Transverse colon (tissue), 4 donors: ENCODE data around the gene CCDC178. TPM values are rescaled to one million over a fixed set of nuclear protein-coding genes. Genes with fewer than 3 reads are reported as not detected.

Experiments
- DNase-seq: peaks from one replicate; pipeline ENCODE4 v3.0.0-alpha.2; 2019
- H3K27ac ChIP-seq, 4 donors: fragments of 200-600 bp; sonication (generic); 2 replicates each; pipeline ENCODE4 v1.5.1; 2016 to 2018; ENCODE audit warnings: inconsistent platforms in 4 of 4
- H3K27me3 ChIP-seq: fragments of 200-600 bp; sonication (generic); 2 replicates; pipeline ENCODE4 v1.5.1; 2017; ENCODE audit warnings: inconsistent platforms
- H3K36me3 ChIP-seq, 4 donors: fragments of 200-600 bp; sonication (generic); 2 replicates each; pipeline ENCODE4 v1.5.1; 2017 to 2019; ENCODE audit warnings: inconsistent platforms in 4 of 4
- H3K4me1 ChIP-seq, 4 donors: fragments of 200-600 bp; sonication (generic); 2 replicates each; pipeline ENCODE4 v1.5.1; 2017 to 2020; ENCODE audit warnings: inconsistent platforms in 4 of 4
- H3K4me3 ChIP-seq, 4 donors: fragments of 200-600 bp; sonication (generic); 1 replicate in 1 of 4; 2 replicates in 3 of 4; pipeline versions ENCODE4 v1.5.1 to v1.6.1; 2017 to 2019; ENCODE audit warnings: inconsistent platforms in 4 of 4
- H3K9me3 ChIP-seq, 2 donors: fragments of 200-600 bp; sonication (generic); 2 replicates each; pipeline ENCODE4 v1.5.1; 2017 to 2019; ENCODE audit warnings: inconsistent platforms in 2 of 2
- CTCF ChIP-seq, 5 experiments: fragments of 200-600 bp in 3 of 5; fragments of 450-650 bp in 2 of 5; sonication (generic) in 3 of 5; IDR thresholded peaks; 1 replicate in 2 of 5; 2 replicates in 3 of 5; pipeline ENCODE4 v1.5.1; 2016 to 2017; ENCODE audit warnings: antibody characterized with exemption in 5 of 5, inconsistent platforms in 3 of 5, mild to moderate bottlenecking in 2 of 5, moderate library complexity in 1 of 5
- EP300 ChIP-seq: sonication (generic); formaldehyde crosslinking; IDR thresholded peaks from one replicate; pipeline ENCODE4 v1.6.1; 2017; ENCODE audit warnings: antibody characterized with exemption, low read depth
- POLR2A ChIP-seq: fragments of 450-650 bp; IDR thresholded peaks from one replicate; pipeline ENCODE4 v1.6.1; 2016; ENCODE audit warnings: antibody characterized with exemption, mild to moderate bottlenecking, moderate library complexity
- POLR2AphosphoS5 ChIP-seq, 3 donors: sonication (generic); formaldehyde crosslinking; IDR thresholded peaks; one replicate each; pipeline ENCODE4 v1.6.1; 2016; ENCODE audit warnings: antibody characterized with exemption in 3 of 3
- WGBS, 2 donors: methylation state at CpG; one replicate each; pipeline ENCODE4 v1.1.5; 2018; ENCODE audit warnings: low coverage in 1 of 2; 5-methylcytosine and 5-hydroxymethylcytosine counted together
- in situ Hi-C, 4 donors: fragments of 200-750 bp; cut with MboI; loops; one replicate each; pipeline versions ENCODE4 v1.15.0 to v1.15.1; 2017; ENCODE audit warnings: low sequenced_read_pairs in 3 of 4, low pct_ligation_motif_present in 1 of 4, low pct_unique_long_range_greater_than_20kb in 1 of 4
- intact Hi-C: fragments of 100-400 bp; cut with DNase I; formaldehyde crosslinking; loops from one replicate; pipeline ENCODE4 v1.15.1; 2023; ENCODE audit warnings: low total_unique reads
- total RNA-seq, 4 donors: library from RNA; depleted of rRNA; stranded (reverse); fragments of >200 nt; gene quantifications; one replicate each; pipeline ENCODE4 v1.1.0, GENCODE V29; 2016

CCDC178 gene
- total RNA-seq, 4 donors from 2014 or later: 131 TPM; not detected in 3

- Histone ChIP-seq H3K4me3 (no peak overlapping the region), H3K27ac (no peak overlapping the region), H3K36me3 (no peaks in the 10 kb centered on the region), H3K4me1 (peaks cover 0 to 12% (median 5%) of the 10 kb centered on the region in 4 donors), H3K27me3 (no peaks in the 10 kb centered on the region), H3K9me3 (no peaks in the 10 kb centered on the region)
- WGBS, 2 donors: 47% methylated on average over 1 of the region's 1 CpG; no CpG with 5 or more reads in 1 of the 2 donors
- in situ Hi-C loops (no loop called here), intact Hi-C loops (no loop called here)
- no peak for DNase-seq
- TF ChIP-seq POLR2A: no peak
- no peak for TF ChIP-seq EP300
- no peak for TF ChIP-seq POLR2AphosphoS5 (IDR thresholded peaks at IDR 0.05)
- no peak for TF ChIP-seq CTCF (IDR thresholded peaks at IDR 0.05)
Observed at GRCh38 chr18:33113416-33113815, 327.1 kb downstream of the CCDC178 start.

DNA sequence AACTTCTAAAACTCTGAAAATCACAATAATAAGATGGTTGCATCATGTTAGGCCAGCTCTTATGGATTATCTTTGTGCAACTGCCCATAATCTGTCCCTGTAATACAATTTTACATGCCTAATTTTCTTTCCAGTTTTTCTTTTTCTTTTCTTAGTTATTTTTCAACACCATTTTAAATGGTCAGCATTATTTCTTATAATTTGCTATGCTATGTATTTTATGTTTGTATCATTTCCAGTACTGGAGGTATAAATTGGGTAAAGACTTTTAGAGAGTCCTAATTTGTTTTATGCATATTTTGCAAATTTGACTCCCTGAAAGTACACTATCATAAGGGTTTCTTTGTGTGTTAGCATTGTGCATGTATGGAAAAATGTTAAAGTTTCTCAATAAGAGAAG lies 333.0 kb downstream of the CCDC178 start:
- H3K36me3 ChIP-seq: no peaks in the 10 kb centered on the region
- DNase-seq: no peak
- TF ChIP-seq POLR2AphosphoS5 (IDR thresholded peaks at IDR 0.05) (no peak), CTCF (IDR thresholded peaks at IDR 0.05) (no peak)
- no peak overlapping the region for H3K27ac ChIP-seq
- in situ Hi-C loops (no loop called here), intact Hi-C loops (no loop called here)
- H3K9me3 ChIP-seq: no peaks in the 10 kb centered on the region
- H3K27me3 ChIP-seq: no peaks in the 10 kb centered on the region
- H3K4me3 ChIP-seq: no peak overlapping the region
- H3K4me1 ChIP-seq: no peaks in the 10 kb centered on the region

GRCh38 chr18:33101316-33101715 lies 339.2 kb downstream of the CCDC178 start:
- Histone ChIP-seq H3K4me1 (no peaks in the 10 kb centered on the region), H3K27me3 (no peaks in the 10 kb centered on the region), H3K27ac (no peak overlapping the region), H3K36me3 (no peaks in the 10 kb centered on the region), H3K4me3 (no peak overlapping the region), H3K9me3 (no peaks in the 10 kb centered on the region)
- TF ChIP-seq EP300 (no peak), CTCF (IDR thresholded peaks at IDR 0.05) (no peak), POLR2AphosphoS5 (IDR thresholded peaks at IDR 0.05) (no peak), POLR2A (no peak)
- no peak for DNase-seq
- intact Hi-C loops (no loop called here), in situ Hi-C loops (no loop called here)
- 78 to 80% methylated on average over 3 of the region's 3 CpGs for WGBS, 2 donors

- intact Hi-C loops (no loop called here), in situ Hi-C loops (no loop called here)
- Histone ChIP-seq H3K36me3 (no peaks in the 10 kb centered on the region), H3K27me3 (no peaks in the 10 kb centered on the region), H3K27ac (no peak overlapping the region), H3K9me3 (no peaks in the 10 kb centered on the region), H3K4me1 (no peaks in the 10 kb centered on the region), H3K4me3 (no peak overlapping the region)
- no peak for TF ChIP-seq POLR2A
- TF ChIP-seq EP300: no peak
- TF ChIP-seq POLR2AphosphoS5 (IDR thresholded peaks at IDR 0.05): no peak
- TF ChIP-seq CTCF (IDR thresholded peaks at IDR 0.05): no peak
- 58 to 70% methylated on average over 2 to 3 of the region's 3 CpGs for WGBS, 2 donors
- no peak for DNase-seq
Observed at GRCh38 chr18:33099626-33100025, 340.9 kb downstream of the CCDC178 start.
